Activated effector memory CD4-positive, alpha-beta T cell treated with Interleukin-2 at 50 U/mL for 16 hours (primary cell): Measurements from ENCODE around the gene TTC7B.

Experiments used
- DNase-seq: peaks from one replicate; pipeline ENCODE4 v3.0.0-alpha.2; 2020

The TTC7B gene

GRCh38 chr14:90554341-90554740 lies 261.9 kb downstream of the TTC7B start:
- no peak for DNase-seq

GRCh38 chr14:90553921-90554336 lies 262.3 kb downstream of the TTC7B start:
- no peak for DNase-seq

DNA sequence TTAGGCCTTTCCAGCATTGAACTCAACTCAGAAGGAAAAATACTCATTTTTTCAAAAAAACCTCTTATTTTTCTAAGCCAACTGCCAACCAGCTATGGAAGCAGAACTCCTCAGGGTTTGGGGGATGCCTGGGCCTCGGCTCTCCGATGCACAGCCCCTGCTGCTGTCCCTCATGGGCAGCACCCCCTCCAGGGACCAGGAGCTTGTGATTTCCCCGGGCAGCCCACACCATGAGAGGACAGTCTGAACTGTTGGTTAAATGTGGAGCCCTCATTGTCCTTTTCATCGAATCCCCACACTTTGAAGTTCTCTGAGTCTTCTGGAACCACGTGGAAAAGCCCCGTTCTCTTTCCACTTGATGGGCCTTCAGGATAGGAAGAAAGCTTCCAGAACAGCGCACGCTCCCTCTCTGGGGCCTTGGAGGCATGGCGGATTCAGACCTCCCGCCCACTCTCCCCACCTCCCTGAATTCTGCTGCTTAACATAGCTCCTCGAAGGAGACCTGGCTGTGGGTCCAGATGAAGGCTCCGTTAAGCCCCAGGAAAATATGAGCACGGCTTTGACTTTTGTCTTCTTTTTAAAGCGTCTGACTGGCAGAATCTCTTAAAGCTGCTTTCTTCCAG lies 262.8 kb downstream of the TTC7B start:
- no peak for DNase-seq

DNA sequence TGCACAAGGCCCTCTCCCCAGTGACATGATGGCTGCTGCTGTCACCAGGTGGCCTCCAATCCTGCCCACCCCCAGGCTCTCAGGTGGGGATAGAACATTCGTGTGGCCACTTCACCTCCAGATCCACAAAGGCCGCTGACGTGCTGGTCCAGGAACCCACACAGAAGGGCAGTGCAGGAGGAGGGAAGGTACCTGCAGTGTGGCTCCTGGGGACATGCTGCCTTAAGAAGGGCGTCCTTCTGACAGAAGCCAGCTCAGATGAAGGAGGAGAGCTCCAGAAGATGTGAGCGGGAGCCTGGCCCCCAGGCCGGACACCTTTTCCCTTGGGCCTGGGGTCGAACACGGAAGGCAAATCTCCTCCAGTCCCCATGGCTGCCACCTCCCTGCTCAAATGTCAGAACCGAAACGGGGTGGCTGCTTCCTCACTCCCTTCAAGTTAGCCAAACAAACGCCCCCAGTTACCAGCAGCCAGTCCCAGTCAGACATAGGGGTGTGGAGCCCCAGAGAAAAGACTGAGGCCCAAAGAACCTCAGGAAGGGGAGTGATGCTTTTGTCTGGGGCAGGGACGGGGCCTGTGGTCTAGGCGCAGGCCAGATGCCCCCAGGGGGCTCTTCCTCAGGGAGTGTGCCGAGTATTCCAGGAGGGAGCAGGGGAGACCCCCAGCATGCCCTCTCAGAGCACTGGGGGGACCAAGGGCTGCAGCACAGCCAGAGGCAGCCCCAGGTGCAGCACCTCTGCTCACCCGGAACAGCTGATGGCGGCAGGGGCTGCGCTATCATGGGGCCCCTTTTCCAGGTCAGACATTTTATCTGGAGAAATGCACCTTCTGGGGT lies 263.5 kb downstream of the TTC7B start:
- DNase-seq = no peak

DNA sequence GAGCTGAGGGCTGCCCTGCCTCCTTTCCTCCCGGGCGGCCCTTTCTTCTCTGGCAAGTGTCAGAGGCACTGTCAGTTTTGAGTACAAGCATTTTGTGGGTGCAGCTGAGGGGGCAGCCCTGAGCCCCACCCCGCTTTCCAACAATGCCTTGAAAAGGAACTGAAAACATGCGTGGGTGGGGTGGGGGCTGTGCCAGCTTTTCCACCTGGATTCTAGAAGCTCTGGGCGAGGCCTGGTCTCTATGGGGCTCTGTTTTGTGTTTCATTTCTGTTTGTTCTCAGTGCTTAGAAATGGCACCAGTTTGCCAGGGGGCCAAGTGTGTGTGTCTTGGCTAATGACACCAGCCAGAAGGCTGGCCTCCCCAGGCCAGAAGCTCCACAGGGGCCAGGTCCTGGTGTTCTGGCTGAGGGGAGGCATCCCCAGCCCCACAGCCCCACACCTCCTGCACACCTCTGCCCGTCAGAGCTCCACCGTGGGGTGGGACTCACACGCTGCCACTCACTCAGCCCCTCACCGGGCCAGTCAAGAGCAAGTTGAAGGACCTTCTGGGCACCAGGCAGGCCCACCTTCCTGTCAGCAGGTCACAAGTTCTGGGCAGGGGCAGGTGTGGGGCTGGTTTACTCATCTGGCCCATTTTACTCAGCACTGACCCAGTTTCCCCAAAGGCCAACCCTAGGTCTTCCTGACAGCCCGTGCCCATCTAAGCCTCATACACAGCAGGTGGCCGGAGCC lies 264.3 kb downstream of the TTC7B start:
- DNase-seq = no peak

DNA sequence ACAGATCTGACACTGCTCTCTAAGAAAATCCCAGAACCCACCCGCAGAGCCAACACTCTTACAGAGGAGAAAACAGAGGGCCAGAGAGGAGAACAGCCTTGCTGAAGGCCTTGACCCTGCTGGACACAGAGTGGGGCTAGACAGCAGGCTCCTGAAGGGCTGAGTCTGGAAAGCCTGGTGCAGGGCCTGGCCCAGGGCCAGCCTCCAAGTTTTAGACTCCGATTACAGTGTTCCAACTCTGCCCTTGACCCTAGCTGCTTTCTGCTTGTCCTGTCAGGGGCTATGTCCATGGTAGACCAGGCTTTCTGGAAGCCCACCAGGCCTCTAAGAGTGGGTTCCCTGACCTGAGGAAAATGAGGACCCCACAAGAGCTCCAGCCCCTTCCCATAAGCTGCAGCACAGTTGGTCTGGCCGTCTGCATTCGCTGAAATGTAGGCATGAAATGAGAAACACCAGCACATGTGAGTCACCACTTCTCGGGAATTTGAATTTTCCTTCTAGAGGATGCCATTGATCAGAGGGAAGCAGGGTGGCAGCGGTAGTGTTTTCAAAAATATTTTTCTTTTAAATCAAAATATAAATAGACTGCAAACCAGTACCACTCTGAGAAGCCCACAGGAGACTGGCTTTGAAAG lies 265.0 kb downstream of the TTC7B start:
- DNase-seq = no peak

- no peak for DNase-seq
Measured at GRCh38 chr14:90549794-90550641, 266.2 kb downstream of the TTC7B start.

- no peak for DNase-seq
Measured at GRCh38 chr14:90548455-90548854, 267.8 kb downstream of the TTC7B start.

DNA sequence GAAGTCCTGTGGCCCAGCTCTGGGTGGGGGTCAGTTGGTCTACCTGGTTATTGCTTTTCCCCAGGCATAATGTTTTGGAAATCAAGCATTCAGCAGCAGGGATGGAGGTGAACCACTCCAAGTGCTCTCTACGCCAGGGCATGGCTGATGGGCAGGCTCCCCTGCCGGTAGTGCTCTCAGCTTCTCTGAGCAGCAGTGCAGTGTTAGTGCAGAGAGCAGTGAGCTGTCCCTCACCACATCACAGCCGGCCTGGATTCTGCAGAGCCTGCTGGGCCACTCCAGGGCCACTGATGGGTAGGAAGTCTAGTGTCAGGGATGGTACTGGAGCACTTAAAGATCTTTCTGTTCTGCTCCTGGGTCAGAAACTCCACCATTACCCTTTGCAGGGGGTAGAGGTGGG lies 268.3 kb downstream of the TTC7B start:
- no peak for DNase-seq

GRCh38 chr14:90547250-90547649 lies 269.0 kb downstream of the TTC7B start:
- DNase-seq = no peak

DNA sequence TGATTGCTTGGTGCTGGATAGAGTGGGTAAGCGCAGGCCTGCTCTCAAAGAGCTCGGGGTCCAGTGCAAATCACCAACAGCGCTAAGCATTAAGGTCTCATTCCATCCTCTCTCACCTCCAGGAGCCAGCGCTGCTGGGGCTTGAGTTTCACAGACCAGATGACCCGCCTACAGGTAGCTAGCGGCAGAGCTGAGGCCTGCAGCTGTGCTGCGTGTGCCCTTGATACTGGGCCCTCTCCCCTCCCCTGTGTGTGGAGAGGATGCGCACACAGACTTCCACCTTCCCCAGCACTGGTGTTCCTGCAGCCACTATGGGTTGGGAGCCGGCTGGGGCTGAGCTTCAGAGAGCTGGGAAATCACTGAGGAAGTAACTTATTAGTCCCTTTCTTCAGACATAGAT lies 269.5 kb downstream of the TTC7B start:
- DNase-seq = no peak

DNA sequence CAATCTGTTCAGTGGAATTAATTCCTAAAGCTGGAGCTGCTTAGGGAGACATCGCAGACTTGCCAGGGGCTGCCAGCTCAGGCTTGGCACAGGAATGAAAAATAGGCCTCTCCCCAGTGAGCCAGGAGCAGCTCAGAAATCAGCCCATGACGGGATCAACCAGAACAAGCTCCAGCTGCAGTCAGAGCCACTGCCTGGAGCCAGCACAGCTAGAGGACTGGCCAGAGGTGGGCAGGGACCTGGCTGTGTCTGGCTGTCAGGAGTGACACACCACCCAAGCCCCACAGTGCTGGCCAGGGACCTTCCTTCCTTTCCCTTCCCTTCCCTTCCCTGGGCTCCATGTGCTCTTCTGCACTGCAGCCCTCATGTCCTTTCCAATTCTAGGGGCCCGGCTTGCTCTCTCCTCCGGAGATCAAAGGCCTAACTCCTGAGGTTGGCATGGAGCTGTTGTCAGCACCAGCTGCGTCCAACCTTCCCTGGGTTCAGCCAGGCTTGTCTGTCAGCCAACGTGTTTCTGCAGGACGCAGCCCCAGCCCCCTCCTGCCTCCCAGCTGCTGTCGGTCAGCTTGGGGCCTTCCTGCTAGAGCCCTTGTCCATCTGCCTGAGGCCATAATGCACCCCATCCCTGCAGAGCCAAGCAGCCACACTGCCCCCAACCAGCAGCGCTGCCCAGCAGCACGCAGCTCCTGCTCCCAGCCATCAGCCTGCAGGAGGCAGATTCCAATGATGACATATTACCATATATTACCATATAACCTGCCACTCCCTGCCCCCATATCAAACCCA lies 270.1 kb downstream of the TTC7B start:
- DNase-seq = no peak

GRCh38 chr14:90545382-90545781 lies 270.8 kb downstream of the TTC7B start:
- DNase-seq = no peak

GRCh38 chr14:90544971-90545370 lies 271.3 kb downstream of the TTC7B start:
- no peak for DNase-seq

- DNase-seq = no peak
Measured at GRCh38 chr14:90544566-90544965, 271.7 kb downstream of the TTC7B start.

DNA sequence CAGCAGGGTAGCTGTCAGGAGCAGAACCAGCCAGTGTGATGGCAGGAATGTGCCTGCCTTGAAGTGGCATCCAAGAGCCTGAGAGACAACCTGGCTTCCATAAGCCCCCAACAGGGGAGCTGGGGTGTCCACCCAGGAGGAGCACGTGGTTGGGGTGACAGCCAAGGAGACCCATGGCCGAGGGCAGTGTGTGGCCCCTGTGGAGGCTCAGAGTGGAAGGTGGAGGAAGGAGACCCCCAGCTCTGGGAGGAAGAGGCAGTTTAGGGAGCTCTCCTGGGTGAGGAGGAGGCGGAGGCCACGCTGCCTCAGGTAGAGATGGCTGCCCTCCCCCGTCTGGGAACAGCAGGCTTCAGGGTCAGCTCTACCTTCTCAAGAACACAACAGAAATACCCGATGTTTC lies 272.4 kb downstream of the TTC7B start:
- no peak for DNase-seq

- no peak for DNase-seq
Measured at GRCh38 chr14:90541076-90541634, 275.1 kb downstream of the TTC7B start.

DNA sequence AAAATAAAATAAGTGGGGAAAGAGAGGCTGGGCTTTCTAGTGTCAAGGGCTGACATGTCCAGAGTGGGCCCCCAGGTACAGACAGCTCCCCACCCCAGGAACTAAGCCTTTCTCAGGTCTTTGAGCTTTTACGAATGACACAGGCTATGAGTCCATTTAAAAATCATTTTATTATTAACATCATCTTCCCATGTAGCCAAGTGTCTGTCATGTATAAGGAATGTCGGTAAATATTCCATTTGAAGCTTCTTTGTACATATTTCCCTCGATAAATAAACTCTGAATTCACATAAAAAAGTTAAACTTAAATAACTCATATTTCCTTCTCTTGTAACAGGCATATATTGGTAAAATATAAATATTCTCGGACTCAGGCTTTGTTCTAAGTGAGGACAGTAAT lies 275.8 kb downstream of the TTC7B start:
- DNase-seq = no peak

DNA sequence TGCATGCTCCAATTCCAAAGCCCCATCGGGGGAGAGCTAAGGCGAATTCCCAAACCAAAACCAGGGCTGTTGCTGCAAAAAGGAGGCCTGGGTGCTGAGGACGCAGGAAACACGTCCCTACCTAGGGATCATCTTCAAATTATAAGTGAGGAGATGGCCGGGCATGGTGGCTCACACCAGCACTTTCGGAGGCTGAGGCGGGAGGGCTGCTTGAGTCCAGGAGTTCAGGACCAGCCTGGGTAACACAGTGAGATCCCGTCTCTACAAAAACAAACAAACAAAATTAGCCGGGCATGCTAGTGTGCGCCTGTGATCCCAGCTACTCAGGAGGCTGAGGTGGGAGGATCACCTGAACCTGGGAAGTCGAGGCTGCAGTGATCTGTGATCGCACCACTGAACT lies 276.2 kb downstream of the TTC7B start:
- no peak for DNase-seq

- no peak for DNase-seq
Measured at GRCh38 chr14:90539496-90539775, 276.8 kb downstream of the TTC7B start.

DNA sequence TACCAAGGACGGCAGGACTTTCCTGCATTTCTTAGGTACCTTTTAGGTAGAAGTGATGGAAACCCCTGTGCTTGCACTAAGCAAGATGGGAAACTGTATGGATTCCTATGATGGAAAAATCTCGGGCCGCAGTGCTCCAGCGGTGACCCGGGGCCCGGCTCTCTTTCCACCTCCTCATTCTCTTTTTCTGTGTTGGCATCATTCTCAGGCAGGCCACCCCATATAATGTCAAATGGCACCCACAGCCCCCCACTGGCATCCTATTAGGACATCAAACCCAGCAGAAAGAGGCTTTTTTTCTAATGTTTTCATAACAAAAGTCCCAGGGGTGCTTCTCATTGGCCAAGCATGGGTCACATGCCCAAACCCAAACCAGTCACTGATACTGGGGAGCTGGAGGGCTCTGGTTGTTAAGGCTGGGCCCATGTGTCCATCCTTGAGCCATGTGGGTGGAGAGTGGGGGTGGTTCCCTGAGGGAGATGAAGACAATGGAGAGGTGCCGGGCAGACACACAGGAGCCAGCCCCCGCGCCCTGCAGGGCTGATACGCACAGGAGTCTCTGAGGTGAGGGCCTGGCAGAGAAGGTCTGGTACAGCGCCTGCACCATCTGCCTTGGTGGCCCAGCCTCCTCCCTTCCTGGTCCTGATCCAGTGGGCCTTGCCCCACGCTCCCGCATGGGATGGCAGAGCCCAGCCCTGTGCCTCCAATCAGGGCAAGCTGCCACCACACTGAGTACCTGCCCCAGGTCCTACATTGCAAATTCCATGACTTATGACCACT lies 277.3 kb downstream of the TTC7B start:
- no peak for DNase-seq
